Measurements from ENCODE around the gene KRT78.

DNA sequence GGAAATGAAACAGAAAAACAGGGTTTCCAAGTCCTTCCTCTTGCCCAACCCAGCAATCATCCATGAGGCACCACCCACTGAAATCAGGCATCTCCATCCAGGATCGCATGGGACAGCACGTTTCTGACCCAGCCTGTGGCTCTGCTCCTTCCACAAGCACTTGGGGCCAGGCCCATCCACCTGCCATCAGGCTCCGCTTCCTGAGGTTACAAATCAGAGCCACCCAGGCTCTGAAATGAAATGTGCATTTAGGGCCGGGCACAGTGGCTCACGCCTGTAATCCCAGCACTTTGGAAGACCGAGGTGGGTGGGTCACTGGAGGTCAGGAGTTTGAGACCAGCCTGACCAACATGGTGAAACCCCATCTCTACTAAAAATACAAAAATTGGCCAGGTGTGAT is 717 bp upstream of the KRT78 start:
- TF ChIP-seq, protein P1, sequence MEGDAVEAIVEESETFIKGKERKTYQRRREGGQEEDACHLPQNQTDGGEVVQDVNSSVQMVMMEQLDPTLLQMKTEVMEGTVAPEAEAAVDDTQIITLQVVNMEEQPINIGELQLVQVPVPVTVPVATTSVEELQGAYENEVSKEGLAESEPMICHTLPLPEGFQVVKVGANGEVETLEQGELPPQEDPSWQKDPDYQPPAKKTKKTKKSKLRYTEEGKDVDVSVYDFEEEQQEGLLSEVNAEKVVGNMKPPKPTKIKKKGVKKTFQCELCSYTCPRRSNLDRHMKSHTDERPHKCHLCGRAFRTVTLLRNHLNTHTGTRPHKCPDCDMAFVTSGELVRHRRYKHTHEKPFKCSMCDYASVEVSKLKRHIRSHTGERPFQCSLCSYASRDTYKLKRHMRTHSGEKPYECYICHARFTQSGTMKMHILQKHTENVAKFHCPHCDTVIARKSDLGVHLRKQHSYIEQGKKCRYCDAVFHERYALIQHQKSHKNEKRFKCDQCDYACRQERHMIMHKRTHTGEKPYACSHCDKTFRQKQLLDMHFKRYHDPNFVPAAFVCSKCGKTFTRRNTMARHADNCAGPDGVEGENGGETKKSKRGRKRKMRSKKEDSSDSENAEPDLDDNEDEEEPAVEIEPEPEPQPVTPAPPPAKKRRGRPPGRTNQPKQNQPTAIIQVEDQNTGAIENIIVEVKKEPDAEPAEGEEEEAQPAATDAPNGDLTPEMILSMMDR (conservative IDR thresholded peaks at IDR 0.05; ENCODE audit: low read length): no peak
- TF ChIP-seq EZH2phosphoT487 (IDR thresholded peaks at IDR 0.05; ENCODE audit: borderline replicate concordance, low read depth, low read length): no peak
